Medulla oblongata (tissue), 1 donor: ENCODE measurements around the gene CDYL.
A peak's percentile ranks its signal among the peaks of the same experiment; 100 is the strongest.

Experiments
- DNase-seq: peaks from one replicate; pipeline ENCODE4 v3.0.0-alpha.2; 2015; ENCODE audit errors: extremely low spot score

The CDYL gene

GRCh38 chr6:4776131-4776492 lies at the start of gene CDYL:
CDYL (plus strand) TSS chr6:4776404; CDS start chr6:4776784, 380 bp downstream.
- peak; percentile 82 for DNase-seq

GRCh38 chr6:4726645-4727044 lies 49.6 kb upstream of the CDYL start:
- DNase-seq: no peak

DNA sequence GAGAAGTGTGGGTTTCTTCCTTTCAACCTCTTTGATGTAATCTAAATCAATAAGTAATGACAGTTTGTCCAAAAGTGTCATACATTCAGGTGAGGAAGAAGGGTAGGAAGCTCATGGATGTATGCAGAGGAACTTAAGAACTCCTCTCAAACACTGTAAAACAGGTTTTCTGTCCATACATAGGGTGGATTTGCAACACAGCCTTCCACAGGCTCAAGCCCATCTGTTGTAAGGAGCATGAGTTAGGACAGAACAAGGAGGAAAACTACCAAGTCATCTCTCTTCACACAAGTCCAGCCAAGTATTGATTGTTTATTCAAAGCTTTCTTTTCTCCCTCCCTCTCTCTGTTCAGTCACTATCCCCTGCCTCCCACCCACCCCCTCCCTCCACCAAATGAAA lies 49.0 kb upstream of the CDYL start:
- no peak for DNase-seq

DNA sequence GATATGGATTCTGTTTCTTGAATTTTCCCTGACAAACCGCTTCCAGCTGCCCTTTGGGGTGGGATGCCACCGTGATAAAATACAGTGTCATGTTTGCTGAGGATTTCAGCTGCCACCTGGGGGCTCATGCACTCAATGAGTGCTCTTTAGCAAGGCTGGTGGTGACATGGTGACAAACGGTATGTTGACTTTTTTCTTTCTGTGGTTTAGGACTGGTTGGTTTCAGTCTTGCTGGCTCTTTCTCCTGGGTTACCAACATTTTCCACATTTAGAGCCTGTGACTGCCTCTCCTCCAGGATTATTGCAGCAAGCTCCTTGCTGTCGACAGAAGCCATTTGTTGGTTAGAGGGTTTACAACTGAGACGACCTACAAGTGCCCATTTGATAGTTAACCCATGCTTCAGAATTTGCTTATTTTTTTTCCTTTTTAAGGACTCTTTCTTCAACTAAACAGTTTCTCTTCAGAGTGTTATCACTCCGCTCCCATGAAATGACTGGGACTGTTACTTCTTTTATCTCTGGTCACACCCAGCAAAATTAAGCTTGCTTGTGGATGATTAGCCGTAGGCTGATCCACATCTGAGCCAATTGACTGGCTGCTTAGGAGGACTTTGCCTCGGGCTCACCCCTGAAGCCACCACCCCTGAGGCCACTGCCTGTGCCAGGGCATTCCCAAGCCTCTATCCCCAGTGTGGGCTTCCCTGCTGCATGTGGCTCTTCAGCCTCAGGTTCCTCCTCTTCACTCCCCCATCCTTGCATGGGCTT lies 48.4 kb upstream of the CDYL start:
- DNase-seq: no peak

DNA sequence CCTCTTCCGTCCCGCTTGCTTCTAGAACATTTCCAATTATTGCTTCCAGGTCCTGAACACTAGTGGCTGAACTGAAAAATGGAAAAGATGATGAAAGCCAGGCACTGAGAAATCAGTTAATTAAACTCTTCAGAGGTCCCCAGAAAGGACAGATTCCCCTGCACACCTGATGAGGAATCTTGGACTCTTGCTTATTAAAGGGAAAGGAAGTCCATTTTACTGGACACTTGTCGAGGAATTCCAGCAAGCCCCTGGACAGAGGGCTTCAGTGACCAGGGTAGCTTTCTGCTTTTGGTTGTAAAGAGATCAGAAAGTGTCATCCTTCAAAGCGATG lies 47.8 kb upstream of the CDYL start:
- no peak for DNase-seq

- DNase-seq: no peak
Observed at GRCh38 chr6:4728926-4729325, 47.3 kb upstream of the CDYL start.

DNA sequence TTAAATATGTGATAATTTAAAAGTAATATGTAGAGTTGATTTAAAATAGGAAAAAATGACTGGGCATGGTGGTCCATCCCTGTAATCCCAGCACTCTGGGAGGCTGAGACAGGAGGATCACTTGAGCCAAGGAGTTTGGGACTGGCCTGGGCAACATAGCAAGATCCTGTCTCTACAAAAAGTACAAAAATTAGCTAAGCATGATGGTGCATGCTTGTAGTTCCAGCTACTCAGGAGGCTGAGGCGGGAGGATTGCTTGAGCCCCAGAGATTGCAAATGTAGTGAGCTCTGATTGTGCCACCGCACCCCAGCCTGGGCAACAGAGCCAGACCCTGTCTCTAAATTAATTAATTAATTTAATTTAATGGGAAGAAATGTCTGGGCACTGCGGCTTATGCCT lies 44.2 kb upstream of the CDYL start:
- no peak for DNase-seq

DNA sequence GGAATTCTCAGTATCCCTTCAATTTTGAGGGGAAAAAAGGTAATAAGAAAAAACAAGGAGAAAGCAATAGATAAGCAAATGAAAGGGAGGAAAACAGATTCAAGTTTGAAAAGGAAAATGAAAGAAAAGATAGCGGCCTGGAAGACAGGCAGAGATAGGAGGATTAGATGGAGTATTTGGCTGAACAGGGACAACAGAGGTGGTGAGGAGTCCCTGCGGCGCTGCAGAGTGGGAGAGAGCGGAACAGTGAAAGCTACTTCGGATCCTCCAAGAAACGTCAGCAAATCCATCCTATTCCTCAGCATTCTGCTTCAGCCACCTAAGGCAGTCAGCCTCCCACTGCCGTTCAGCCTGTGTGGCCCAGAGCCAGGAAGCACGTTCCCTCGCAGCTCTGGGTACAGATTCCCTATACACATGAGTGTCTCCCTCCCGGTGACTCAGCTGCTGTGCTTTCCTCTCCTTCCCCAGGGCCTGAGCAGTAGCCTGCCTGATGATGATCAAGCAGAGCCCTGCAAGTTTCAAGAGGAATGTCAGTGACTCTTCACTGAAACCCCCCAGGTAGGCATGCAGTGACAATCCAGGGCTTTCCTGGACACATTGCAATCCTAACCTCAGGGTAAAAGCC lies 43.4 kb upstream of the CDYL start:
- DNase-seq: peak; percentile 3

- no peak for DNase-seq
Observed at GRCh38 chr6:4736371-4736873, 39.8 kb upstream of the CDYL start.

- no peak for DNase-seq
Observed at GRCh38 chr6:4740032-4740431, 36.2 kb upstream of the CDYL start.

DNA sequence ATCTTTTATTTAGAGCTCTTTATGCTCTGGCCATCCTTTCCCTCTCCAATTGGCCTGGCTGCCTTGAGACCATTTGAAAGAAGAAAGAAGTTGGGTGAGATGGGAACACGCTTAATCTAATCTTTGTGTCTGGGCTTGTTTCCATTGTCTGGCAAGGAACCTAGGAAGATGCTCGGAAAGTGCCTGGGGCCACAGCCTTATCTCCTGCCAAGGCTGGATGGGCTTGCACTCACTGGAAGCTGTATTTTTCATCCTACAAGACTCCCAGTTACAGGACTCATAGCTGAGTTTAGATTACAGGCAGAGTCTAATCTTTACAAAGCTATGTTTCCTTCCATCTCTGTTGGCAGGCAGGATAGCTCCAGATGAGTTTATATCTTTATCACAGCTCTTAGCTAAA lies 33.1 kb upstream of the CDYL start:
- no peak for DNase-seq

DNA sequence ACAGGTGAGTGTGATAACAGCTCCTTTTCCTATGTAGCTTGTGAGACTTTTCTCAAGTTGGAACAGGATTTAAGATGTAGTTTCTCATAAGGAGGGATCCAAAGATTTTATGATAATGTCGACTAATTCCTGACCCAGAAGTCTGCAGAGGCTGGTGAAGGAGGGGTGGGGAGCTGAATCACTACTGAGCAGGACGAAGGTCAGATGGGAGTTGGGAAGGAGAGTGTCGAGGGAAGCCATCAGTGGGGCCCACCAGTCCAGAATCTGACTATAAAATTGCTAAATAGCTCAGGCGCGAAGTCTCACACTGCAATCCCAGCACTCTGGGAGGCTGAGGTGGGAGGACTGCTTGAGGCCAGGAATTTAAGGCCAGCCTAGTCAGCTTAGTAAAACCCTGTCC lies 32.3 kb upstream of the CDYL start:
- no peak for DNase-seq

DNA sequence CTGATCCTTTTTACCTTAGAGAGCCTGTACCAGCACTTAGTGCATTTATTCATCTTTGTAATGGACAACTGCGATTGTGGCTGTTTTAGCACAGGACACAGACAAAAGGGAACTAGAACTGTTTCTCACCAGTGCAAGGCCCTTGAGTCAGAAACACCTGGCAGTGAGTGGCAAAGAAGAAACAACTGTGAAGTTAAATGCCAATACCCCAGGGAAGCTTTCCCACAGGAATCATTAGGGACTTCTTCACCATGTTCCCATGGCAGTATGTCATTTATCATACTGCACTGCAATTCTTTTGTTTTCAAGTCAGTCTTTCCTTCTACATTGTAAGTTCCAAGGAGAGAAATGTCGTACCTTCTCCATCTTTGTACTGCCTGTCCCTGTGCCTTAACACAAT lies 28.6 kb upstream of the CDYL start:
- no peak for DNase-seq

DNA sequence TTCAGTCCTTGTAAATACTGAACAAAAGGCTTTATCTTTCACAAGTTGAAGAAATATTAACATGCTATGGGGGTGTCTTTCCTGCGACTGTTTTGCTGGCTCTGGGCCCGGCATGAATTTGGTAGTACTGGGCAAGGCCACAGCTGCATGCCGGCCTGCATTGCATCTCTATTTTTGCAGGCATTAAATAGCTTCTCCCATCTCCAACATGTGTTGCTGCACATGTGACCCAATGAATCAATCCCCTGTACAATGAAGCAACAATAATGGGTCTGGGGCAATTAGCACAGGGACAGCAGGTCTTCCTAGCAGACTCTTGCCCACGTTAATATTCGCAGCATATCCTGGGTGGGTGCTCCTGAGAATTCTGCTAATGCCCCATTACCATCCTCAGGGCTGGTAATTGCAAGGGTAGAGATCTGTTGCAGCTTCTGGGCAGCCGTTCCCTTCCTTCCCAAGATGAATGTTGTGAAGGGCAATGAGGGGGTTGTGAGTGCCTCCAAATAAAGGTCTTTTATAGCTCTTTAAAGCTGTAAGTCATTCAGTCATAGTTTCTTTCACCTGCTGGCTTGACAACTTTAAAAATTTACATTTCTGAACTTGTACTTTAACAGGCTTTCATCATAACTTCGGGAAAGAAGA lies 24.3 kb upstream of the CDYL start:
- DNase-seq: no peak

GRCh38 chr6:4756247-4756646 lies 20.0 kb upstream of the CDYL start:
- DNase-seq: no peak

- DNase-seq: no peak
Observed at GRCh38 chr6:4759997-4760396, 16.2 kb upstream of the CDYL start.

GRCh38 chr6:4760773-4761172 lies 15.4 kb upstream of the CDYL start:
- DNase-seq: no peak

- DNase-seq: no peak
Observed at GRCh38 chr6:4762294-4762693, 13.9 kb upstream of the CDYL start.

DNA sequence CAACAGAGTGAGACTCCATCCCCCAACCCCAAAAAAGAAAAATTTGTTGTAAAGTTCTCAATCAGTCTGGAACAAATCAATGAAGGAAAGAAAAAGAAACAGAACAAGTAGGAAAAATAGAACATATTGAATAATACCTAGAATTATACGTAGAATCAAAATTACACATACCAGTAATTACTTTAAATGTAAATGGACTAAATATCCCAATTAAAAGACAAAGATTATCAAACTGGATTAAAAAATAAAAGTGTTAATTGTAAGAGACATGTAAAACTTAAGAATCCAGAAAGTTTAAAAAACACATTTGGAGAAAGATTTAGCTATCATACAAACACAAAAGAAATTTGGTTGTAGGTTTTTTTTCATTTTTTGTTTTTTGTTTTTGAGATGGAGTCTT lies 12.3 kb upstream of the CDYL start:
- DNase-seq: no peak

DNA sequence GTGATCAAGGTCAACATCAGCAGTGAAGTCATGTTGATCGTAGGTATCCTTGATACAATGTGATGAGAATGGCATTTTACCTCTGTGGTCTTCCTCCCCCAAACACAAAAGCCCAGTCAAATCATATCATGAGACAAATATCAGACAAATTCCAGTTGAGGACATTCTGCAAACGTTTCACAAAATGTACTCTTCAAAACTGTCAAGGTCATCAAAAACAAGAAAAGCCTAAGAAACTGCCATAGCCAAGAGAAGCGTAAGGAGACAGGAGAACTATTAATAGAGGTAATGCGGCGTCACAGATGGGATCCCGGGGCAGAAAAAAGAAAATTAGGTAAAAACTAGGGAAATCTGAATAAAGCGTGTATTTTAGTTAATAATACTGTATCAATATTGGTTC lies 7.4 kb upstream of the CDYL start:
- DNase-seq: no peak

- DNase-seq: no peak
Observed at GRCh38 chr6:4772750-4773149, 3.5 kb upstream of the CDYL start.

DNA sequence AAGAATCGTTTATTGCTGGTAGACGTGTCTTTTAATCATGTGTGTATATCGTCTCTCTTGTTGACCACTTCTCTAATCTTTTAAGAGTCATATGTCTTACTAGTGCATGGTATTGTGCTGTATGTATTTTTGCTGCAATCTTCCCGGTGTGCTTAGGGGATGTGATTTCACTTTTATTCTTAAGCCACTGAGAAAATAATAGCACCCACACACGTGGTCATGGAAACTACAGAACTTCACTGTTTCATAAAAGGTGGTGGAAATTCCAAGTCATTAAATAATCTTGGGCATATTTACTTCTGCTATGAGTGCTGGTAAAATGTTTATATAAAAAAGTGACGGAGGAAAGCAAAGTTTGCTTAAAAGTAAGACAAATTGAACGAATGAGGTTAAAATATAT lies 3.0 kb upstream of the CDYL start:
- no peak for DNase-seq

DNA sequence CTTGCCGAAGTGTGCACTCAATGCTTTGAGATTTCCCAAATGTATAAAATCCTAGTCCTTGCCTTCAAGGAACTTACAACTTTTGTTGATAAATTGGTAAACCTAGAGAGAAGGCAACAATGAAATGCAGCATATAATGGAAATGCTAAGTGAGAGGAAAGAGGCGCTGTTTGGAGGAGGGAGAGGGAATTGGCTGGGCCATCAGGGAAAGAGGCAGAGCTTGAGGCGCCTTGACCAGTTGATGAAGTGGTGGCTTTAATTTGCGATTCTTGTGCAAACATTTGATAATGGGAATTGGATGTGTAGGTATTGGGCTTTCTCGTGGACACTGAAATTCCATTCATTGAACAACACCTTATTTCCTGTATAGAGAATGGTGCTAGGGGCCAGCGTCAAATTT lies 1.9 kb upstream of the CDYL start:
- DNase-seq: no peak
